Measurements from ENCODE around the gene HOXC6. TPM values are rescaled to one million over a fixed set of nuclear protein-coding genes. Genes with fewer than 3 reads are reported as not detected.

Gene HOXC6
- total RNA-seq, 1 donor from 2014 or later: not detected

GRCh38 chr12:54065677-54066076, 37.4 kb downstream of the HOXC6 start:
- intact Hi-C loops (cut with micrococcal nuclease): no loop called here
- H3K36me3 ChIP-seq: no peaks in the 10 kb centered on the region
- H3K9me3 ChIP-seq (replicated peaks): no peaks in the 10 kb centered on the region
- H3K27me3 ChIP-seq (ENCODE audit: low read depth): peaks cover 97% of the 10 kb centered on the region
- TF ChIP-seq, protein P1, sequence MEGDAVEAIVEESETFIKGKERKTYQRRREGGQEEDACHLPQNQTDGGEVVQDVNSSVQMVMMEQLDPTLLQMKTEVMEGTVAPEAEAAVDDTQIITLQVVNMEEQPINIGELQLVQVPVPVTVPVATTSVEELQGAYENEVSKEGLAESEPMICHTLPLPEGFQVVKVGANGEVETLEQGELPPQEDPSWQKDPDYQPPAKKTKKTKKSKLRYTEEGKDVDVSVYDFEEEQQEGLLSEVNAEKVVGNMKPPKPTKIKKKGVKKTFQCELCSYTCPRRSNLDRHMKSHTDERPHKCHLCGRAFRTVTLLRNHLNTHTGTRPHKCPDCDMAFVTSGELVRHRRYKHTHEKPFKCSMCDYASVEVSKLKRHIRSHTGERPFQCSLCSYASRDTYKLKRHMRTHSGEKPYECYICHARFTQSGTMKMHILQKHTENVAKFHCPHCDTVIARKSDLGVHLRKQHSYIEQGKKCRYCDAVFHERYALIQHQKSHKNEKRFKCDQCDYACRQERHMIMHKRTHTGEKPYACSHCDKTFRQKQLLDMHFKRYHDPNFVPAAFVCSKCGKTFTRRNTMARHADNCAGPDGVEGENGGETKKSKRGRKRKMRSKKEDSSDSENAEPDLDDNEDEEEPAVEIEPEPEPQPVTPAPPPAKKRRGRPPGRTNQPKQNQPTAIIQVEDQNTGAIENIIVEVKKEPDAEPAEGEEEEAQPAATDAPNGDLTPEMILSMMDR (IDR thresholded peaks at IDR 0.05; ENCODE audit: borderline replicate concordance): no peak
- H3K4me3 ChIP-seq: no peak overlapping the region
- no peak for DNase-seq
- H3K4me1 ChIP-seq: no peaks in the 10 kb centered on the region
- H3K27ac ChIP-seq (replicated peaks): no peak overlapping the region

DNA sequence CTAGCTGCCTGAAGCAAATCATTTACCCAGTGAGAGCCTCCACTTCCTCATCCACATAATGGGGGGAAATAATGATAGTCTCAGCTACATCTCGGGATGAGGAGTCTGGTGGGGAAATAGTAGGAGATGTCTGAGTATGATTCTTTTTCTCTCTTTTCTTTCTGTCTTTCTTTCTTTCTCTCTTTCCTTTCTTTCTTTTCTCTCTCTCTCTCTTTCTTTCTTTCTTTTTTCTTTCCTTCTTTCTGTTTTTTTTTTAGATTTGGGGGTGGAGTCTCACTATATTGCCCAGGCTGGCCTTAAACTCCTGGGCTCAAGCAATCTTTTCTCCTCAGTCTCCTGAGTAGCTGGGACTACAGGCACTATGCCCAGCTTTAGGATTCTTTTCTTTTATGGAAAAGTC, 38.2 kb downstream of the HOXC6 start:
- intact Hi-C loops (cut with micrococcal nuclease): no loop called here
- Histone ChIP-seq H3K27me3 (ENCODE audit: low read depth) (peaks cover 97% of the 10 kb centered on the region), H3K27ac (replicated peaks) (no peak overlapping the region), H3K4me1 (no peaks in the 10 kb centered on the region), H3K4me3 (no peak overlapping the region), H3K9me3 (replicated peaks) (no peaks in the 10 kb centered on the region), H3K36me3 (no peaks in the 10 kb centered on the region)
- no peak for DNase-seq
- TF ChIP-seq, protein P1 (IDR thresholded peaks at IDR 0.05; ENCODE audit: borderline replicate concordance): no peak

GRCh38 chr12:54068418-54069070, 40.3 kb downstream of the HOXC6 start:
- H3K27me3 ChIP-seq (ENCODE audit: low read depth): peaks cover 97% of the 10 kb centered on the region
- no peaks in the 10 kb centered on the region for H3K9me3 ChIP-seq (replicated peaks)
- no peaks in the 10 kb centered on the region for H3K36me3 ChIP-seq
- H3K27ac ChIP-seq (replicated peaks): no peak overlapping the region
- TF ChIP-seq, protein P1 (IDR thresholded peaks at IDR 0.05; ENCODE audit: borderline replicate concordance): no peak
- intact Hi-C loops (cut with micrococcal nuclease): no loop called here
- no peaks in the 10 kb centered on the region for H3K4me1 ChIP-seq
- no peak for DNase-seq
- no peak overlapping the region for H3K4me3 ChIP-seq

DNA sequence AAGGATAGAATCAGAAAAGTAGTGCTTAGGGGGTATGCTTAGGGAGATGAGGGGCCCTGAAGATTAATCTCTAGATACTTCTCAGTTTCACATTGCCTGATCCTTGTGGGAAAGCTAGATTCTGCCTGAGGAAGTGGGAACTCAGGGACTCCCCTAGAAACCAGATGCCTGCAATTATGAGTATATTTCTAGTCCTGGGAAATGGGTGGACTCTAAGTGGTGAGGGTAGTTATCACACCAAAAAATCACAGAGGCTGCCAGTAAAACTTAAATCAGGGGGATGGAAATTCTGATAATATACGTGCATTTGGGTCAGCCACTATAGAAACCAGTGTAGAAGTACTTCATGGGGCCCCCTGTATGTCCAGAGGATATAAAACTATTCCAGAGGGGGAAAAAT, 43.7 kb downstream of the HOXC6 start:
- H3K4me1 ChIP-seq: no peaks in the 10 kb centered on the region
- H3K4me3 ChIP-seq: no peak overlapping the region
- no peaks in the 10 kb centered on the region for H3K9me3 ChIP-seq (replicated peaks)
- H3K27ac ChIP-seq (replicated peaks): no peak overlapping the region
- no peaks in the 10 kb centered on the region for H3K36me3 ChIP-seq
- peaks cover 99% of the 10 kb centered on the region for H3K27me3 ChIP-seq (ENCODE audit: low read depth)
- intact Hi-C loops (cut with micrococcal nuclease): no loop called here
- no peak for DNase-seq
- TF ChIP-seq, protein P1 (IDR thresholded peaks at IDR 0.05; ENCODE audit: borderline replicate concordance): no peak

- TF ChIP-seq, protein P1 (IDR thresholded peaks at IDR 0.05; ENCODE audit: borderline replicate concordance): no peak
- no peak for DNase-seq
- no peaks in the 10 kb centered on the region for H3K9me3 ChIP-seq (replicated peaks)
- H3K4me1 ChIP-seq: no peaks in the 10 kb centered on the region
- H3K36me3 ChIP-seq: no peaks in the 10 kb centered on the region
- no peak overlapping the region for H3K4me3 ChIP-seq
- intact Hi-C loops (cut with micrococcal nuclease): no loop called here
- peaks cover 100% of the 10 kb centered on the region for H3K27me3 ChIP-seq (ENCODE audit: low read depth)
- H3K27ac ChIP-seq (replicated peaks): no peak overlapping the region
Measured at GRCh38 chr12:54074308-54074707, 46.1 kb downstream of the HOXC6 start.

Measured in left ventricle myocardium inferior (tissue), 1 donor.